RWPE2 (cell line): ENCODE measurements around the gene FBXL14.

ENCODE experiments used
- ATAC-seq: fragments of 200-7000 bp; cut with Tn5 transposase; 3 replicates; pipeline ENCODE4 v1.9.1; 2021; ENCODE audit warnings: low read depth
- DNase-seq: peaks from one replicate; pipeline ENCODE4 v3.0.0-alpha.2; 2020; ENCODE audit warnings: low spot score
- H3K27ac ChIP-seq: fragments of 450-650 bp; 2 replicates; pipeline ENCODE4 v1.5.1; 2017; ENCODE audit warnings: mild to moderate bottlenecking; ENCODE audit not compliant: poor library complexity, severe bottlenecking
- H3K27me3 ChIP-seq: fragments of 250-450 bp; sonication (Bioruptor Pico); 2 replicates; pipeline ENCODE4 v1.5.1; 2021; ENCODE audit warnings: mild to moderate bottlenecking, moderate library complexity; ENCODE audit not compliant: insufficient read depth, poor library complexity, severe bottlenecking
- H3K36me3 ChIP-seq: fragments of 250-450 bp; sonication (Bioruptor Pico); 2 replicates; pipeline ENCODE4 v1.5.1; 2020; ENCODE audit warnings: low read depth, mild to moderate bottlenecking, moderate library complexity
- H3K4me1 ChIP-seq: fragments of 250-450 bp; sonication (Bioruptor Pico); 2 replicates; pipeline ENCODE4 v1.5.1; 2021; ENCODE audit warnings: mild to moderate bottlenecking, moderate library complexity; ENCODE audit not compliant: insufficient read depth, poor library complexity, severe bottlenecking
- H3K4me3 ChIP-seq: fragments of 250-450 bp; sonication (Bioruptor Pico); 2 replicates; pipeline ENCODE4 v1.5.1; 2021; ENCODE audit warnings: mild to moderate bottlenecking, moderate library complexity; ENCODE audit not compliant: severe bottlenecking
- H3K9me3 ChIP-seq: fragments of 250-450 bp; sonication (Bioruptor Pico); 2 replicates; pipeline ENCODE4 v1.5.1; 2021; ENCODE audit warnings: mild to moderate bottlenecking, moderate library complexity; ENCODE audit not compliant: severe bottlenecking
- CTCF ChIP-seq: fragments of 450-650 bp; IDR thresholded peaks from one replicate; pipeline ENCODE4 v1.5.1; 2017; ENCODE audit warnings: mild to moderate bottlenecking, moderate library complexity; ENCODE audit not compliant: poor library complexity, severe bottlenecking

The FBXL14 gene

GRCh38 chr12:1536817-1537216, 57.6 kb downstream of the FBXL14 start:
- Histone ChIP-seq H3K27ac (no peak overlapping the region), H3K36me3 (no peaks in the 10 kb centered on the region), H3K4me3 (no peak overlapping the region), H3K9me3 (no peaks in the 10 kb centered on the region), H3K27me3 (peaks cover 6% of the 10 kb centered on the region), H3K4me1 (peaks cover 15% of the 10 kb centered on the region)
- no peak for TF ChIP-seq CTCF
- ATAC-seq = no peak
- no peak for DNase-seq

- H3K4me3 ChIP-seq = no peak overlapping the region
Observed at GRCh38 chr12:1534748-1535147, 59.6 kb downstream of the FBXL14 start.

GRCh38 chr12:1533602-1534304, 60.6 kb downstream of the FBXL14 start:
- Histone ChIP-seq H3K27ac (no peak overlapping the region), H3K4me3 (no peak overlapping the region), H3K9me3 (no peaks in the 10 kb centered on the region), H3K4me1 (no peaks in the 10 kb centered on the region), H3K27me3 (peaks cover 20% of the 10 kb centered on the region), H3K36me3 (no peaks in the 10 kb centered on the region)
- no peak for TF ChIP-seq CTCF
- ATAC-seq (no peak), DNase-seq (peak; percentile 48)

More at GRCh38 chr12:1534748-1535147, 59.6 kb downstream of the FBXL14 start:
- no peaks in the 10 kb centered on the region for H3K36me3 ChIP-seq
- ATAC-seq (no peak), DNase-seq (peak; percentile 59)
- H3K9me3 ChIP-seq = no peaks in the 10 kb centered on the region
- no peaks in the 10 kb centered on the region for H3K4me1 ChIP-seq
- H3K27ac ChIP-seq = no peak overlapping the region
- H3K27me3 ChIP-seq = peaks cover 15% of the 10 kb centered on the region
- no peak for TF ChIP-seq CTCF

GRCh38 chr12:1533205-1533601, 61.2 kb downstream of the FBXL14 start:
- ATAC-seq (no peak), DNase-seq (peak; percentile 19)
- no peak for TF ChIP-seq CTCF
- H3K4me3 ChIP-seq = no peak overlapping the region
- H3K36me3 ChIP-seq = no peaks in the 10 kb centered on the region
- H3K4me1 ChIP-seq = no peaks in the 10 kb centered on the region
- H3K9me3 ChIP-seq = no peaks in the 10 kb centered on the region
- H3K27ac ChIP-seq = no peak overlapping the region
- H3K27me3 ChIP-seq = peaks cover 20% of the 10 kb centered on the region
